ENCODE measurements around the gene TCHP.
"Not testable (repeated sequence)": the region's sequence is repeated elsewhere in the genome, so short reads cannot be mapped to it uniquely, and the experiment has no call there.

The TCHP gene

DNA sequence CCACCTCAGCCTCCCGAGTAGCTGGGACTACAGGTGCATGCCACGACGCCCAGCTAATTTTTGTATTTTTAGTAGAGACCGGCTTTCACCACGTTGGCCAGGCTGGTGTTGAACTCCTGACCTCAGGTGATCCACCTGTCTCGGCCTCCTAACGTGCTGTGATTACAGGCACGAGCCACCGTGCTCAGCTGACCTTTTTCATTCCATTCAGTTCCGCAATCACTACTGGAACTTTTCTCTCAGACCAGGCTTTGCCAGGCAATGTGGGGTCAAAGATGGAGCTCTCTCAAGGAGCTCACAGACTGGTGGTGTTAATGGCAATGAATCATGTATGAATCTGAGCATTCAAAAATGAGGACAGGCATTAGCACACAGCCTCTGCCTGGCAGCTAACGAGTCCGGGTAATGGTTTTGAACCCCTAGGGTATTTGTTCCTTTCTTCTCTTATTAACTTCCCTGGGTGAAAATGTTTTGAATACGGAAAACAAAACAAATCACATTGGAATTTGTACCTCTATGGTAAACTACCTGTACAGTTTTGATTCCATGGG lies 9.4 kb upstream of the TCHP start:
- Histone ChIP-seq H3K4me3 (no peak overlapping the region), H3K27ac (no peak overlapping the region)
- no peak for DNase-seq (ENCODE audit: low spot score)
- TF ChIP-seq, protein P1, sequence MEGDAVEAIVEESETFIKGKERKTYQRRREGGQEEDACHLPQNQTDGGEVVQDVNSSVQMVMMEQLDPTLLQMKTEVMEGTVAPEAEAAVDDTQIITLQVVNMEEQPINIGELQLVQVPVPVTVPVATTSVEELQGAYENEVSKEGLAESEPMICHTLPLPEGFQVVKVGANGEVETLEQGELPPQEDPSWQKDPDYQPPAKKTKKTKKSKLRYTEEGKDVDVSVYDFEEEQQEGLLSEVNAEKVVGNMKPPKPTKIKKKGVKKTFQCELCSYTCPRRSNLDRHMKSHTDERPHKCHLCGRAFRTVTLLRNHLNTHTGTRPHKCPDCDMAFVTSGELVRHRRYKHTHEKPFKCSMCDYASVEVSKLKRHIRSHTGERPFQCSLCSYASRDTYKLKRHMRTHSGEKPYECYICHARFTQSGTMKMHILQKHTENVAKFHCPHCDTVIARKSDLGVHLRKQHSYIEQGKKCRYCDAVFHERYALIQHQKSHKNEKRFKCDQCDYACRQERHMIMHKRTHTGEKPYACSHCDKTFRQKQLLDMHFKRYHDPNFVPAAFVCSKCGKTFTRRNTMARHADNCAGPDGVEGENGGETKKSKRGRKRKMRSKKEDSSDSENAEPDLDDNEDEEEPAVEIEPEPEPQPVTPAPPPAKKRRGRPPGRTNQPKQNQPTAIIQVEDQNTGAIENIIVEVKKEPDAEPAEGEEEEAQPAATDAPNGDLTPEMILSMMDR (IDR thresholded peaks at IDR 0.05) = no peak

DNA sequence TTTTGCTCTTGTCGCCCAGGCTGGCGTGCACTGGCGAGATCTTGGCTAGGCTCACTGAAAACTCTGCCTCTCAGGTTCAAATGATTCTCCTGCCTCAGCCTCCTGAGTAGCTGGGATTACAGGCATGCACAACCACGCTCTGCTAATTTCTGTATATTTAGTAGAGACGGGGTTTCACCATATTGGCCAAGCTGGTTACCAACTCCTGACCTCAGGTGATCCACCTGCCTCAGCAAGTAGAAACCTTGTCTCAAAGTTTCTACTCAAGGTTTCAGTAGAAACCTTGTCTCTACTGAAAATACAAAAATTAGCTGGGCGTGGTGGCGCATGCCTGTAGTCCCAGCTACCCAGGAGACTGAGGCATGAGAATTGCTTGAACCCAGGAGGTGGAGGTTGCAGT lies 8.3 kb upstream of the TCHP start:
- not testable (repeated sequence) for H3K4me3 ChIP-seq; DNase-seq (ENCODE audit: low spot score); H3K27ac ChIP-seq

DNA sequence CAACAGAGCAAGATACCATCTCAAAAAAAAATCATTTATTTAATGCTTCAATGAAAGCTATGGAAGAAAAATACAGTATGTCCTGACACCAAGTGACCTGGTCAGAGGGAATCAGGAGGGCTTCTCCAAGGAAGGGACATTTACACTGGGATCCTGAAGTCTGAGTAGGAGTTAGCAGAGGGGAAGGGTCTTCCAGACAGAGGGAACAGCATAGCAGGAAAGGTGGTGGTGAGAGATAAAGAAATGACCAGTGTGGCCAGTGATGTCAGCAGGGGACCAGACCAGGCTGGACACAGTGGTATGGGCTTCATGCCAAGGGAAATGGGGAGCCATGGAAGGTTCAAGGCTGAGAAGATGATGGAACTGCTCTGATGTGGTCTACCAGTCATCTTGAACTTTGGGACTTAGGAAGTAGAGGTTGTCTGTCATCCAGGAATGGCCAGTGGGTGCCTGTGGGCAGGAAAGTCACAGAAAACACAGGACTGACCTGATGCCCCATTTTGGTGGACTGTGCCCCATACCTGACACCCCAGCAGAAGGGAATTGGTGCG lies 7.8 kb upstream of the TCHP start:
- DNase-seq (ENCODE audit: low spot score) = no peak
- TF ChIP-seq, protein P1 (IDR thresholded peaks at IDR 0.05) = no peak
- Histone ChIP-seq H3K4me3 (no peak overlapping the region), H3K27ac (no peak overlapping the region)

DNA sequence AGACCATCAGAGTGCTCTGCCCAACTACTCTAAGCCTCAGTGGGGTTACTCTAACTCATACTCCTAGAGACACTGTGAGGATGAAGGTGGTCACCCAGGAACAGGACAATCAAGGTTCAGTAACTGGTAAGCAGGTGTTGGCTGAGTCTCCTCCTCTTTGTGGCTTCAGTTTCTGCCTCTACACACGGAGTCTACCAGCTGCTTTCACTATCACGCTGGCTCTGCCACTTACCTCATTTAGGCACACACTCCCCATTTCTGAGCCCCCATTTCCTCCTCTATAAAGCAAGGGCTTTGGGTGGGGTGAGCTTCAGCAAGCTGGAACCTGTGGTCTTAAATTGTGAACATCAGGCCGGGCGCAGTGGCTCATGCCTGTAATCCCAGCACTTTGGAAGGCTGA lies 7.3 kb upstream of the TCHP start:
- DNase-seq (ENCODE audit: low spot score) = no peak
- Histone ChIP-seq H3K27ac (no peak overlapping the region), H3K4me3 (no peak overlapping the region)
- TF ChIP-seq, protein P1 (IDR thresholded peaks at IDR 0.05) = no peak

DNA sequence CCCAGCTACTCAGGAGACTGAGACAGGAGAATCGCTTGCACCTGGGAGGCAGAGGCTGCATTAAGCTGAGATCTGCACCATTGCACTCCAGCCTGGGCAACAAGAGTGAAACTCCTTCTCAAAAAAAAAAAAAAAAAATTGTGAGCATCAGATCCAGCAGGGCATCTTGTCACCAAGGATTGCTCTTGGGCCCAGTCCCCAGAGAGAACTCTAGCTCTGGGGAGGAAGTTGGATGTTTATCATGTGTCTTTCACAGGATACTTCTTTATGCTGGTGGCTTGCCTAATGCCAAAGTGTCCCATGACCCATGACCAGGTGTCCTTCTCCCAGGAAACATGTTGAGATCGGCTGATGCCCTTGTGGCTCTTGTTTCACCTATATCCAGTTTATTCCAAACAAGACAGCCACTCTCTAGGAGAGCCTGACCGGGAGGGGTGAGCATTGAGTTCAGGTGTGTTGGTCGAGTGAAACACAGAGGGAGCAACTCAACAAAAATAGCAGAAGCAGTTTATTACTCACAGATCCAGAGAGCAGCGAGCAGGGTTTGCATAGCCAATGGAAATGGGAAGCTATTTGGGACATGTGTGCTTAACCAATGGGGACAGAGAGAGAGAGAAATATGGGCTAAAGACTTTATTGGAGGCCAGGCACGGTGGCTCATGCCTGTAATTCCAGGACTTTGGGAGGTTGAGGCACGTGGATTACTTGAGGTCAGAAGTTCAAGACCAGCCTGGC lies 6.6 kb upstream of the TCHP start:
- Histone ChIP-seq H3K4me3 (no peak overlapping the region), H3K27ac (no peak overlapping the region)
- DNase-seq (ENCODE audit: low spot score) = no peak
- TF ChIP-seq, protein P1 (IDR thresholded peaks at IDR 0.05) = no peak

DNA sequence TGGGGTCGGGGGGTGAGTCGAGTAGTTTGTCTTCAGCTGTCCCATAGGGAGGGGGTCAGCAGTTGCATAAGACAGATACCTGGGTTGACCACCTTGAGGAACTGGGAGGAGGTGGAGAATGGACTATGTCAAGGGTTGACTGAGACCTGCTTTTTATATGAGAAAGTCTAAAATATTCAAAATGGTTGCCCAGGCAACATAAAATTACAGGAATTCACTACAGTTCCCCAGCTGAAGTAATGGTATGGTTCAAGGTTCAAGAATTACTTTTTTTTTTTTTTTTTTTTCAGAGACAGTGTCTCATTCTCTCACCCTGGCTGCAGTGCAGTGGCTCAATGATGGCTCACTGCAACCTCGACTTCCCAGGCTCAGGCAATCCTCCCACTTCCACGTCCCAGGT lies 5.1 kb upstream of the TCHP start:
- Histone ChIP-seq H3K4me3 (no peak overlapping the region), H3K27ac (no peak overlapping the region)
- TF ChIP-seq, protein P1 (IDR thresholded peaks at IDR 0.05) = no peak
- DNase-seq (ENCODE audit: low spot score) = no peak

DNA sequence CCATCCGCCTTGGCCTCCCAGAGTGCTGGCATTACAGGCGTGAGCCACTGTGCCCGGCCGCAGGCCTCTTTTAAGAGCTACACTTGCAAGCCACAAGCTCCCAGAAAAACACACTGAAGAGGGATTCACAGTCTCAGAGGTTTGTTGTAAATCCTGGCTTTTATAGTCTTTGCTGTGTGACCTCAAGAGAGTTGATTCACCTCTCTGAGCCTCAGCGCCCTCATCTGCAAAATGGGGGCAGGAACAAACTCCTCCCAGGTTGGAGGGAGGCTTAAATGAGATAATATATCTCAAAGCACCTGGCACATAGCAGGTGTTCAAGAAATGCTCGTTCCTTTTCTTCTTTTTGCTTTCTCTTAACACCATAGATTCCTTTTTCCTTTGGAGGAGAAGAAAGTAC lies 3.9 kb upstream of the TCHP start:
- TF ChIP-seq, protein P1 (IDR thresholded peaks at IDR 0.05) = no peak
- H3K27ac ChIP-seq = no peak overlapping the region
- H3K4me3 ChIP-seq = no peak overlapping the region
- DNase-seq (ENCODE audit: low spot score) = no peak
